GM19324 (cell line): Measurements from ENCODE around the gene INSIG1.

Experiments
- ATAC-seq: cut with Tn5 transposase; IDR thresholded peaks from one replicate; pipeline ENCODE4 v1.9.1; 2021; ENCODE audit warnings: mild to moderate bottlenecking, moderate library complexity; ENCODE audit not compliant: unreplicated experiment, low FRiP score

The INSIG1 gene

DNA sequence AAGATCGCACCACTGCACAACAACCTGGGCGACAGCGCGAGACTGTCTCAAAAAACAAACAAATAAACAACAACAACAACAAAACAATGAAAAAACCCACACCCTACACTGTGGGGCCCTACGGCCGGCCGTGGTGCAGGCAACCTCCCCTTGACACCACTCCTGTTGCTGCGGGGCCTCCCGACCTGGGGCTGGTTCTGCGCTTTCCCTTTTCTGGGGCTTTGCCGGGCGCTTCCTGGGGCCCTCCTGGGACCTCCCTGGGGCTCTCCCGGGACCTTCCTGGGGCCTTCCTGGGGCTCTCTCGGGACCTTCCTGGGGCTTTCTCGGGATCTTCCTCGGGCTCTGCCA lies 46.6 kb downstream of the INSIG1 start:
- peak; percentile 19 for ATAC-seq

DNA sequence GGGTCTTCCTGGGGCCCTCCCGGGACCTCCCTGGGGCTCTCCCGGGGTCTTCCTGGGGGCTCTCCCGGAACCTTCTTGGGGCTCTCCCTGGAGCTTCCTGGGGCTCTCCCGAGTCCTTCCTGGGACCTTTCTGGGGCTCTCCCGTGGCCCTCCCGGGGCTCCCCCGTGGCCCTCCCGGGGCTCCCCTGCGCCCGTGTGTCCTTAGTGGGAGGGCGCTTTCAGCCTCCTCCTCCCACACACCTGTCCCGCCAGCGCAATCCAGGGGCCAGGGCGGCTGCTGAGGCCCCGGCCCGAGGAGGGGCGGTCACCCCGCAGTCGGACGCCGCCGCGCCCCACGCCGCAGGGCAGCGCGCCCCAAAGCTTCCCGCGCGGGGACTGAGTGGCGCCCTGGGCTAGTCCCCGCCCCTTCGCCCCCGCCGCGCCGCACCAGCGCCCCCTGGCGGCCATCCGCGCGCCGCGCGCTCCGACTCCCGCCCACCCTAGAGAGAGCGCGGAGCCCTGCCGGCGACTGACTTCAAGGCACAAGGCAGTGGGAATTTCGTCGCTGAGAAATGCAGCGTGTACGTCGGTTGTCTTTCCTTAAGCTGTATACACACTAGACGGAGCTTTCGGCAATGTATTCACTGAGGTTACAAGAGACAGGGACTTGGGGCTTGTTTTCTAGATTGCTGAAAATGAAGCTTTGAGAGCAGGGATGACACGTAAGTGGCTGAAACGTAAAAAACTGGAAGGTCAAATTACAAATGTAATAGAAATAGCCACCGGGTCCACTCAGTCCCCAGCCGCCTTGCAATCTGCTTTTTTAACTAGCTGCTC lies 47.1 kb downstream of the INSIG1 start:
- ATAC-seq = peak; percentile 96

- no peak for ATAC-seq
These were observed 47.8 kb downstream of the INSIG1 start for GRCh38 chr7:155345490-155345889.

DNA sequence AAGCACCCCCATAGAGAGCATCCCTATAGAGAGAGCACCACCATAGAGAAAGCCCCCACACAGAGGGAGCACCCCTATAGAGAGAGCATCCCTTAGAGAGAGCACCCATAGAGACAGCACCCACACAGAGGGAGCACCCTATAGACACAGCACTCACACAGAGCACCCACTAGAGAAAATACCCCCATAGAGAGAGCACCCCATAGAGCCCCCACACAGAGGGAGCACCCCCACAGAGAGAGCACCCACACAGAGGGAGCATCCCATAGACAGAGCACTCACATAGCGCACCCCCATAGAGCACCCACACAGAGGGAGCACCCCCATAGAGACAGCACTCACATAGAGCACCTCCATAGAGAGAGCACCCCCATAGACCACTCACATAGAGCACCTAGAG lies 48.6 kb downstream of the INSIG1 start:
- no peak for ATAC-seq

- no peak for ATAC-seq
These were observed 51.1 kb downstream of the INSIG1 start for GRCh38 chr7:155348806-155349205.

DNA sequence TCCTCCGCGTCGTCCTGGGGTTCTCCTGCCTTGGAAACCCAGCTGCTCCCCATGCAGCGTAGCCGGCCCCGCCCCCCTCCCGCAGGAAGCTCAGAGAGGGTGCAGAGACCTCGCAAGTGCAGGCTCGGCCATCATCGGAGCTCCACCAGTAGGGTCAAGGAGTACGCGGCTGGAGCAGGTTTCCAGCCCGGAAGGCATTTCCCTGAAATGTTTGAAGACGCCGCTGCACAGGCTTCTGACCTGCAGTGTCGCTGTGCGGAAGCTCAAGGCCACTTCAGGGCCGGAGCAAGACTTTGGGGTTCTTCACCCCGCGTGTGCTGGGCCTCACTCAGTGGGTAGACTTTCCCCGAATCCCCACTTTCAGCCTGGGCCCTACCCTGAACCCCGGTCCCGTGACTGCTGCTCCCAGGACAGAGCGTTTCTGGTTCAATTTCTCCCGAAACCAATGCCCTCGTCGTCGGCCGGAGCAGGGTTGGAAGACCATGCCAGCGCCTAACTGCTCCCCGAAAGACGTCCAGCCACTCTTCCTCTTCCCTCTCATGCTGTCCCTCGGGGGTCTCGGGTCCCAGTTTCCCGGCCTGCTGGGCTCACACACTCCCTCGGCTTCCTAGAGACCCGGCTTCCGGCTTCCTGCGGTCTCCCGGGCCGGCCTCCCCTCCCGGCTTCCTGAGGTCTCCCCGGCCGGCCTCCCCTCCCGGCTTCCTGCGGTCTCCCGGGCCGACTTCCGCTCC lies 52.1 kb downstream of the INSIG1 start:
- no peak for ATAC-seq

DNA sequence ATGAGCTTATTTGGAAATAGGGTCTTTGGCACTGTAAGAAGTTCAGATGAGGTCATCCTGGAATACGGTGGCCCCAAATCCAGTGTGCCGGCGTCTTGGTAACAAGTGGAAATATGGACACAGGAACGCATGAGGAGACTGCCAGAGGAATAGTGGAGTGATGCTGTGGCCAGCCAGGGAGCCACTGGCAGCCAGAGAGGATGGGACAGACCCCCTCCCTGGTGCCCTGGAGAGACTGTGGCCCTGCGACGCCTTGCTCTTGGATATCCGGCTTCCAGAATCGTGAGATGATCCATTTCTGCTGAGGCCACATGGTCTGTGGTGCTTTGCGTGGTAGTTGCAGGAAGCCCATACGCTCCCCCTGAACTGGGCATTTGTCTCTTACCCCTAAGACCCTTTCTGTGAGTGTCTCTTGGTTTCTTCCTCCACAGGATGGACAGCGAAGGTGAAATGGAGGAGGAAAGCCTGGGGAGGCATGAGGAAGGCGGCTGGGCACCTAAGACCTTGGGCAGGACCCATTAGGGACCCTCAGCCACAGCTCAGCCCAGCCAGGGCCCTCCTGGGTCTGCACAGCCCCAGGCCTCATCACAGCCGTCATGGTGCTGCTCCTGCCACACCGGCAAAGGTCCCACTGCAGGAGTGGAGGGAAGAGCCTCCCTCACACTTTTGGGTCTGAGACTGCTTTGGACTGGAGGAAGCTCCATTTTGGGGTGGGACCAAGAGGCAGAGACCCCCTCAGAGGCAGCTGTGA lies 53.6 kb downstream of the INSIG1 start:
- no peak for ATAC-seq

- ATAC-seq = no peak
These were observed 54.5 kb downstream of the INSIG1 start for GRCh38 chr7:155352076-155352752.

DNA sequence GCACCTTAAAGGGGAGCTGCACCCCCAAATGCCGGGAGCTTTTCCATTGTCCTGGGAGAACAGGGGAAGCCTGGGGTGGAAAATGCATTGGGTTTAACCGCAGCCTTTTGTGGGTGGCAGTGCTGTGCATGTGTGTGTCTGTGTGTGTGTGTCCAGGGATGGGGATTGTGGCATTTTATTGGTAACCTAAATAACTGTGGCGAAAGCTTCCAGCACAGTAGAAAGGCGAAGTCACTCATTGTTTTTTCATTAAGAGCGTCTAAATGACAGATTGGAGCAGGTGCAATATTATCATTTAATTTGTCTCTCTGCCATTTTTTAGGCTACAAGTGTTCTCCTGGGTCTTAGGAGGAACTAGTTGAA lies 55.1 kb downstream of the INSIG1 start:
- no peak for ATAC-seq

DNA sequence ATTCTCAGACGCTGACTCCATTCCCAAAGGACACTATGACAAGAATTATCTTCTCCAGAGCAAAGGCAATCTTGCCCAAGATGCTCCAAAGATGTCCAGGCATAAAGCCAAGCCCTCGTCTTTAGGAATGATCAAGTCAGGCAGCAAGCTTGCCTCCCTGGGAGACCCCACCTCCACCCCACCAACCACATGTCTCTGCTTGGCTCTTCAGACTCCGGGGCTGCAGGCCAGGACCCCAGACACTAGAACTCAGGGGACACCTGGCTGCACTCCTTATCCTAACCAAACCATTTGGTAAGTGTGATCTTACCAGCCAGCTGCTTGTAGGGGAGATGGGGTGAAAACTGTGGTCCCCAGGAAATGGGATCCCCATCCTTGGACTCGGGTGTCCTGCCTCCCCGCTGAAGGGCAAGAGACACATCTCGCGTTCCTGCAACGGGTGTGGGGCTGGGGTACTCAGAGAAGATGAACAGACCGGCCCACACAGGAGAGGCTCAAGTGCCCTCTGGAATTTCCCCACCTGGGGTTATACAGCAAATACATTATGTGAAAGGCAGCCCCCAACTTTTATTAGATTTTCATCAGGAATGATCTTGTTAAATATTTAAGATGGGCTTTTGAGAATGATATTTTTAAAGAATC lies 55.7 kb downstream of the INSIG1 start:
- ATAC-seq = no peak

DNA sequence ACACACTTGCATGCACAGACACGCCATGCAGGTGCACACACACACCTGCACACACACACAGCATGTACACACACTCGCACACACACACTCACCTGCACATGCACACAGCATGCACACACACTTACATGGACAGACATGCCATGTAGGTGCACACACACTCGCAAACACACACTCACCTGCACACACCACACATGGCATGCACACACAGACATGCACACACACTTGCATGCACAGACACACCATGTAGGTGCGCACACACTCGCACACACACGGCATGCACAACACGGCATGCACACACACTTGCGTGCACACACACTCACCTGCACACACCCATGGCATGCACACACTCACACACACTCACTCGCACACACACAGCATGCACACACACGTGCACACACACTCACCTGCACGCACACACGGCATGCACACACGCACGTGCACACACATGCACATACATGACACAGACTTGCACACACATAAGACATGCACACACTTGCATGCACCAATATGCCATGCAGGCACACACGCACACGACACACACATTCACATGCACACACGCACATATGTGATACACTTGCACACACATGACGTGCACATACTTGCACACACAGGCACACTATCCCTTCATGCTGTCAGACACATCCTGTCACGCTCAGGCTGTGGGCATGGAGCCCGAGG lies 56.8 kb downstream of the INSIG1 start:
- ATAC-seq = no peak

DNA sequence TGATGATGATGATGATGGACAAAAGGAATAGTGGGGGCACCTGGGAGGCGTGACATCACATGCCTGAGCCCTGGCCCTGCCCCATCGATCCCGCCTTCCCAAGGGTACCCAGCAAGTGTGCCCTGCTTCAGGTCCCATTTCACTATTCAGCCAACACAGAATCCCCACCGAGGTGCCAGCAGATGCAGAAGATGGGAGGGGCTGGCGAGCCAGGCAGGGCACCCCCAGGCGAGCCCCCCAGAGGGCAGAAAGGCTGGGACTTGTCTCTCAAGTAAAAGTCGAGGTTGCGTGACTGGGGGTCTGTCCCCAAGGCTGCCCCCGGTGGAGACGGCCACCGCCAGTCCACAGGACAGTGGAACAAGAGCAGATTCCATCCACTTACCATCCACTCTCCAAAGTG lies 57.5 kb downstream of the INSIG1 start:
- no peak for ATAC-seq

DNA sequence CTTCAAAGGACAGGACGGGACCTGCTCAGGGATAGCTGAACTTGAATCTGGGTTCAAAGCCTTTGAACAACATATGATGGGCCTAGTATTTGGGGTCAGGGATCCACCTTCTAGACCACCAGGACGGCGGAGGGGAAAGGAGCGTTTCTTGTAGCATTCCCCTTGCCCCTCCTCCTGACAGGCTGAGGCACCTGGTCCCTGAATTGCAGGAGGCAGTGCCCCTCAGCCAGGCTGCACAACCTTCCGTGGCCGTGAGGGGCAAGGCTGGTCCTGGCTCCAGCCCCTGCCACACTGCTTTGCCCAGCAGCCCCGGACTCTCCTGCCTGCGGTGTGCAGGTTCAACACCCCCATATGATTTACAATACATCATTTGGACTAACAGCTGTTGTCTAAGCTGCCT lies 58.1 kb downstream of the INSIG1 start:
- ATAC-seq = no peak

DNA sequence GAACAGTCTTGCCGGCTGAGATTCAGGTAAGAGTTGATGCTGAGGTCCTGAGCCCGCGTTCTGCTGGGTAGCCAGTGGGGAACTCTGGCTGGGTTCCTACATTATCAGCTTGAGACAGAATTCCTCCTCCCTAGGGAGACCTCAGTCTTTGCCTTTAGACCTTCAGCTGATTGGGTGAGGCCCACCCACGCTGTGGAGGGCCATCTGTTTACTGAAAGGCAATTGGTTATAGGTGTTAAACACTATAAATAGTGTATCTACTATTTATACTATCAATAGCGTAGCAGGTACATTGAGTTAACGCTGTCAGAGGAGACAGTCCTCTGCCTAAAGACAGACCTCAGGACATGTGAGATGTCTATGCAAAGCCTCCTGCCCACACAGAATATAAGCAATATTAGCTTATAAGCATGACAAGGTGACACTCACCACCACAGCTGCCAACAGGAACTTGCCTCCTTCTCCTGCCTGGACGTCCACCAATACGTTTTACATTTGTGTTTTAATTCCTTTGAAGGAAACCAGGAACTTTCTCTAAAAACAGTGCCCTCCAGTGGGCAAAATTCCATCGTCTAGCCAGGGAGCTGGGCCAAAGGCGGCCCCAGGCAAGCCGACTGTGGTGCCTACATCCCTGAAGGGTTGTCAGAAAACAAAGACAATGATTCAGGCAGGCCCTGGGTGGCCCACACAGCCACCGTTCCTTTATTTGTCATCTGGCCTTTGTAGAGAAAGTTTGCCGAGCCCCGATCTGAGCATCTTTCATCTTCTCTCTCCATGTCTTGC lies 58.8 kb downstream of the INSIG1 start:
- ATAC-seq = no peak

DNA sequence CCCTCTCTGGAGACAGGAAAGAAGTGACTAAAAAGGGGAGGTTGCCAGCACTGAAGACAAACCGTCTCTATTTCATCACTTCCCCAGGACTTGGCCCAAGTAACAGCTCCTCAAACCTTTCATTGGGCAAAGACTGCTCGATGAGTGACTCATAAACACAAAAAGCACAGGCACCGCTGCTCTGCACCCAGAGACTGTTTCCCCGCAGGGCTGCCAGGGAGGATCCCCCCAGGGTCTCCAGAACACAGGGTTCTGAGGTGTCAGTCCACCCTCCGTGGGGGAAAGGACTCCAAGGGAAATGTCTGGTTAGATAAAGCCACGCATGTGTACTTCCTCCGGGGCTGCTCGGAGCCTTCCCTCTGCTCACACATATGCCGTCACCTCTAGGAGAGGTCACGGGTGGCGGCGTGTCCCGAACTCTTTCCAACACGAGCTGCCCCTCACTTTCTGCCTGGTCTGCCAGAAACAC lies 59.9 kb downstream of the INSIG1 start:
- no peak for ATAC-seq

DNA sequence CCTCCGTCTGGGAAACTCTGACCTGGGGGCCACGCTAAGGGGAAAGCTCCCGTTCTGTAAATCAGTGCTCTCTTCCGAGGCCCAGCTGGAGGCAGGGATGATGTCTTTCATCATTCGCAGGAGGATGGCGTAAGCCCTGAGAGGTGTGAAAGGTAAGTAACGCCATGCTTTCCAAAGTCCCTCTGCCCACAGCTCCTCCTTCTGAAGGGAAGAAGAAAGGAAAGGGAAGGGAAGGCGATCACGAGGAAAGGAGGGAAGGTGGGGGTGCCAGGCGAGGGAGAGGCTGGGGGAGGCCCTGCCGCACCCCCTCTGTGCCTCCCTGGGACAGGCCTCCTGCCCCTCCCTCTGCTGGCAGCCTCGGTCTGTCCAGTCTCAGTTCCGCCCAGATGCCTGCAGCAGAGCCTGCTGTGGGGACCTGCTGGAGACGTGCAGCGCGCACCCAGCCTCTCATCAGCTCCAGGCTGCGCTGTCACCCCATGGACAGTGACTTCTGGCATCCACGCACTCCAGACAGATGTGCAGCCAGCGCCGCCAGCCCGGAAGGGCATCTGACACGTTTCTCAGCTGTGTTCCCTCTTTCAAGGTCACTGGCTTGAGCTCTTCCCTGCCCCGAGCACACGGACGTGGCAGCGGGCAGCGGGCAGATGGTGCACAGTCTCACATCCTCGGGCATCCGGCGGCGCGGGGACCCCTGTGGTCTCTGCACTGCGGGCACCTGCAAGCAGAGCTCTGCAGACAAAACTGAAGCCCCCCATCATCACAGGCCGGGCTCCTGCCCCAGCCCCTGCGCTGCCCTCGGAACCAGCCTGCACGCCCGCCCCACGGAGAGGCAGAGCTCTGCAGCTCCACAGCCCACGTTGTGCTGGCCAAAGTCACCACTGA lies 60.6 kb downstream of the INSIG1 start:
- ATAC-seq = no peak

DNA sequence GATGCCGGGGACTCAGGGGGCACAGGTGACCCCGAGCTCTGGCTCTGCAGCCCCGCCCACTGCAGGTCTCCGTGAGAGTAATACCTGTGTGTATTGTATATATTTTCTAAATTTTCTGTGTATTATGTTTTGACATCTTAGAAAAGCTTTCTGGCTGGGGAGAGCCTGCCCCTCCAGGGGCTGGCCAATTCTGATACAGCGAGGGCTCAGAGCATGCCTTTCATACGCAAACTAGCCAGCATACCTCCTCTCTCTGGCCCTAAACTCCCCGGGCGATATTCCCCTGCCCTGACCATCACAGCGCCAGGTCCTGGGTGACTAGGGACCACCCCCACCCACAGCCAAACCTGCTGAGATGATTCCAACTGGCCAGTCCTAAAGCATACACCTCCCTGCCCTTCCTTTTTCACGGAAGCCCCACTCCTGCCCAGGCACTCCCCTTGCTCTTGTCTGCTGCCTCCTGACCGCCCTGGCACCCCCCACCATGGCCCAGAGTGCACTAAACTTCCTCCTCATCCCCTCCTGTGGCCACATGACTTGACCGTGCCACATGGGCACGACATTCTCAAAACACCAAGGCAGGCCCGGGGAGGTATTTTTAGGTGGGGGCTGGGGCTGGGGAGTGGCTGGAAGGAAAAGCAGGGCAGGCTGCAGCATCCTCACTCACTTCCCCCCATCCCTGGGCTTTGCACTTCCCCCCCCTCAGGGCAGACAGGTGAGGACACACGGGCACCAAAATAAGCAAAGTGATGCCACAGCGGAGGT lies 61.5 kb downstream of the INSIG1 start:
- ATAC-seq = no peak
